Activated CD4-positive, alpha-beta T cell treated with anti-CD3 and anti-CD28 coated beads, Interleukin-2, Interleukin-6, amounts not matched to agents 100 ng/mL and 50 ng/mL, durations not matched to agents 16 hours and 8 hours (primary cell): Measurements from ENCODE around the gene CLEC18B.
"Not testable (repeated sequence)": the region's sequence is repeated elsewhere in the genome, so short reads cannot be mapped to it uniquely, and the experiment has no call there.

ENCODE experiments used
- DNase-seq: peaks from one replicate; pipeline ENCODE4 v3.0.0-alpha.2; 2020

The CLEC18B gene

DNA sequence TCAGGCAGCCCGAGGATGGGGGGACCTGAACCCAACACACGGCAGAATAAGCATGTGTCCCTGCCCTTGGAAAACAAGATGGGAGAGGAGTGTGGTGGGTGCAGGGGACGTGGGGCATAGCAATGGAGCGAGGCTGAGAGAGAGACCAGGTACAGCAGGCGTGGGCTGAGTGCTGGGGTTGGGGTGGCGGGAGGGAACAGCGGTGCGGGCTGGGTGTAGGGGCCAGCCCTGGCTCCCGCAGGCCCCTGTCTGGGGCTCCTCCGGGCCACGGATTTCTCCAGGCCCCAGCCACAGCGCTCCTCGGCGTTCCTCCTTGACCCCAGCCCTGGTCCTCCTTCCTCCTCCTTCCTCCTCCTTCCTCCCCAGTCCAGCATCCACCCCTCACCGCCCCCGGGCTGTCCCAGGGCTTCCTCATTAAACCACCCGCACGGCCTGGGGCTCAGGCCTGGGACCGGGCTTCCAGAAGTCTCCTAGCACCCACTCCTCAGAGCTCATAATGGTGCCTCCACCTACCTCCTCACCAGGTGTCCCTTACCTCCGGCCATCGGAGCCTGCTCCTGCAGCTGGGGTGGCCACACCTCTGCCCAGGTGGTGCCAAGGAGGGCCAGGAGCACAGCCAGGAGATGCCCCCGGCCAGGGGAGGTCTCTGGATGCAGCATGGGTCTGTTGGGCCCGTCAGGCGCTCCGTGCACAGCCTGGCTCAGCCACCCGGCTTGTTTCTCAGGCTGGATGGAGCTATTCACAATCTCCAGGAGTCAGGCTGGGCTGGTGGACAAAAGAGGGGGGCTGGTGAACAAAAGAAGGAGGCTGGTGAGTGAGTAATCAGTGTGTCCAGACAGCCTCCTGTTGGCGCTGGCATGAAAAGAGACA lies at the start of gene CLEC18B:
Gene CLEC18B (minus strand): TSS at position 867 of the 870 bp plus-strand sequence. CDS start 208 bp downstream, at position 659.
- DNase-seq, result not testable (repeated sequence)

DNA sequence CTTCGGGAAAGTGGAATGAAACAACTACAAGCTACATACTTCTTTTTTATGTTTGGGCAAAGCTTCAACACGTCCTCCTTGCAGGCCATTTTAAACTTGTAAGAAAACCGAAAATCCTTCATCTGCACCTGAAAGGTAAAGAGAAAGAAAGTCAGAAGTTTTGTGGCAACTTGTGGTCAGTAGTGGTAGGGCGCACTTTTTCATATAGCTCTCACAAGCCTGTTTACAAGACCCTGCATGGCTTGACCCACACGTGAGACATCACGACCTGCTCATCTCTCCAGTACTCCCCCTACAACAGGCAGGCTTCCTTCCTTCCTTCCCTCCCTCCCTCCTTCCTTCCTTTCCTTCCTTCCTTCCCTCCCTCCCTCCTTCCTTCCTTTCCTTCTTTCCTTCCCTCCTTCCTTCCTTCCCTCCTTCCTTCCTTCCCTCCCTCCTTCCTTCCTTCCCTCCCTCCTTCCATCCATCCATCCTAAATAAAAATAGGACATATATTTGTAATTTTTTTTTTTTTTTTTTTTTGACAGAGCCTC lies 48.7 kb upstream of the CLEC18B start:
- no peak for DNase-seq

DNA sequence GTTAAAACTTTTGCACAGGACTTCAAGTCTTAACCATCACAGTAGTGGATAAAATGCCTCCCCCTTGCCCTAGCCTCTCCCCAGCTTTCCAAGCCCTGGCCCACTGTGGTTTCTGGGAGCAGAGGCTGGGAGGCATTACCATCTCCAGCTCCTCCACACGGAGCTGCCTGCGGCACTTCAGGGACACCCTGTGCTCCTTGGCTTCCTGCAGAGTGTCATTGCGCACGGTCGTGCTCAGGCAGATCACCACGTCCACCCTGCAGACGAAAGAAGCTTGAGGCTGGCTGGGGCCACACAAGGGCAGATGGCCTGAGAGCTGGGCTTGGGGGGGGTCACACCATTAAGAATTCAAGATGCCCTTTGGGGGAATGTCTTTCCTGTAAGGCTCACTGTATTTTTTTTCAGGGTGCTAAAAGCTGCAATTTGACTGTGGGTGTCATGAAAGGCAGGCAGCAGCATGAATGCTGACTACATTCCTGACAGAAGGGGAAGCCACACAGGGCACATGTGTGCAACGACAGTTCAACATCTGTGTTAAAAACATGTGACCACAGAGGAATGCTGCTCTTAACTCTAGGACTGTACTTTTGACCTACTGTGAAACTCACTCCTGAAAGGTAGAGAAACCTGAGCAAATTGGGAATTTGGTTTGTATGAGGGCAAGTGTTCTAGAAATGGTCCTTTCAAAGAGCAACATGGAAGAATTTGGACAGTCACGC lies 47.7 kb upstream of the CLEC18B start:
- no peak for DNase-seq

DNA sequence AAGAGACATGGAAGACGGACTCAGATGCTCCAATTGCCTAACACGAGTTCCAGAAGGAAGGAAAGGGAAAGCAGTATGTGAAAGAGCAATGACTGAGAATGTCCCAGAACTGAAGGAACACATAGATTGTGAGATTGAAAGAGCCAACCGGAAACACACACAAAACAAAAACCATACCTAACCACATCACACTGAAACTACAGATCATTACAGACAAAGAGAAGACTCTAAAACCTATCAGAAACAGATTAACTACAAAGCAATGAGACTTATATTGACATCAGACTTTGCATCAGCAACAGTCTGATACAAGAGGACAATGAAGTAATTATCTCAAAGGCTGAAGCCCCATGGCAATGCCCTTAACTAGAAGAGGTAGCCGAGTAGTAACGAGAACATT lies 45.6 kb upstream of the CLEC18B start:
- DNase-seq, result peak; percentile 70

DNA sequence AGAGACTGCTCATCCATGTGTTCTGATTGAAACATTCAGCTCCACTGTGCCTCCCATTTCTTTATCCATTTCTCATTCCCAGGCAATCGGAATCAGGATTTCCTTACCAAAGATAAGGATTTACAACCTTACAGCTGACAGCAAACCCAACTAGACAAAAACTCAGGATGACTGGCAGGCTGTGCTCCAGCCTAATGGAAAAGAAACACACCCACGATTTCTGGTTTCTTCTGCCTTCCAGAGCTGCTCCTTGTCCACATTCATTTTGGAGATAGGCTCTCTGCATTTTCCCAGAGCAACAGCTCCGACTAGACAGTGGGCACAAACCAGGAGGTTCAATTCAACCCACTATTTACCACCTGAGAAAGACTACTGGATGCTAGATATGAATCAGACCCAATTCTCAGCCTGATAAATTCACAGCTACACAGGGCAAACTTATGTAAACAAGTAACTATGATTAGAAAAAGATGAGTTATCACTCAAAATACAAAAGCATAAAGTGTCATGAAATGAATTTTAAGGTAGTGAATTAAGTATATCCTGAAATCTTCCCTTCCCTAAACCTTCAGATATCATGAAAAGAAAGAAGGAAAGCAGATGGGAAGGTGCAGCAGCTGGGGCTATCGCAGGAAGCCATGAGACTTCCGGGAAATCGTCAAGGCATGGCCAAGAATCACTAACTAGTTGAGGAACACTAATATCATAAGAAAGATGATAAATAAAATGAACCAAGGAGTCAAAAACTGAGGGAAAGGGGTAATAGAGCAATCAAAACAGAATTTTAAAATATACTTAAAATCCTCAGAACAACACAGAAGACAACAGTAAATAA lies 44.8 kb upstream of the CLEC18B start:
- DNase-seq, result peak; percentile 14

DNA sequence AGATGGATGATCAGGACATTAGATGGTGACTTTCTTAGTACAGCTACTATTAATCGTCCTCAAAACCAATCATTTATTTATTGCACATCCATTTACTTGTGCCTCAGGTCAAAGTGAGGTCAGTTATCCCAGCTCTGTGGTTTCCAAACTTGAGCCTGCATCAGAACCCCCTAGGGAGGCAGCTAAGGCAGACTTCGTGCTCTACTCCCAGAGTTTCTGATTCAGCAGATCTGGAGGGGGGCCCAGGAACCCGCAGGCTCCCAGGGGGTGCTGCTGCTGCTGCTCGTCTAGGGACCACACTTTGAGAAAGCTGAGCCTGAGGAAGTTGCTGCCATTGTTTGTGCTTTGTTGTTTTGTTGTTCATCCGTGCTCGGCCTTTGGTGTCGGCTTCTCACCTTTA lies 44.0 kb upstream of the CLEC18B start:
- DNase-seq, result no peak

DNA sequence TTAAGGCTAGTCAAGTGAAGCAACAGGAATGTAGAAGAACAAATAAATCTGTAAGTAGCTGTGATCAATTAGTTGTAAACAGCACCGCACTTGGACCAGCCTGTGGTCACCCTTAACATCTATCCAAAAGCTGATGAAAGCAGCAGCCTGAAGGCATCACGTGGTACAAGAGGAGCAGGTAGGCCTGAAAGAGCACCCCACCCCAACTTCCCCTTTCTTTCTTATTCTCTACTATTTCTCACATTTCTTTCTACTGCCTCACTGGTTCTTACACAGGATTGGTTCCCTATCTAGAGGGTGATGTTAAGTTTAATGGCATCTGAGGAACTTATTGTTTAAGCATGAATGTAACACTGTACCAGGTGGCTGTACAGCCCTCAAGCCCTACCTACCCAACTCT lies 42.6 kb upstream of the CLEC18B start:
- no peak for DNase-seq

DNA sequence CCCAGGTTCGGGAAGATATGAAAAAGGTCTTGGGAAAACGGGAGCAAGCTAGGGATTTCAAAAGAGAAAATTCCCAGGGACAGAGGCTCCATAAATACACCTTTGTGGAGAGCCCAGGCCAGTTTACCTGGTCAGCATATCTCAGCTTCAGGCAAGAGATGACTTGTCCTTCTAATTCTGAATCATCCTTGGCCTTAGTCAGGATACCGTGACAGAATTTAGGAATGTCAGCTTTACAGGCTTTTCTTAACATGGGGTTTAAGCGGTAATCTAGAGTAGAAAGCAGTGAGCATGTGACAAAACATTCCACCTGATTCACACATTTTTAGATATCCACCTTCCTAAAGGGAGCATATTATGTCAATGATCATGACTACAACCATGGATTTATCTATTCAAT lies 41.1 kb upstream of the CLEC18B start:
- DNase-seq, result no peak

DNA sequence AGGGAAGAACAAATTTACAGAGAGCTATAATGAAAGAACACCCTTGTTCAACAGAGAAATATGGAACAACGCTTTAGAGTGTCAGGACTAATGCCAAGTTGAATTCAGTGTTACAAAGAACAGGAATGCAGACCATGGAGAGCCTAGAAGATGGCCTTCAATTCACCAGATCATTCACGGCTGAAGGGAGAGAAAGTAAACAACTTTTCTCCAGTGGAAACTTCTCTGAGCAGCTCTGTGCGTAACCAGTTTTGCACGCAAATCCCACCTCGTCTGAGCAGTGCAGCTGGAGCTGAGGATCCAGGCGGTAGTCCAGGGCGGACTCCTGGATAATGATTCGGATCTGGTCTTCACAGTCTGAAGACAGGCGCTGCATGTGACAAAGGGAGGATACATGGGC lies 40.5 kb upstream of the CLEC18B start:
- DNase-seq, result no peak

DNA sequence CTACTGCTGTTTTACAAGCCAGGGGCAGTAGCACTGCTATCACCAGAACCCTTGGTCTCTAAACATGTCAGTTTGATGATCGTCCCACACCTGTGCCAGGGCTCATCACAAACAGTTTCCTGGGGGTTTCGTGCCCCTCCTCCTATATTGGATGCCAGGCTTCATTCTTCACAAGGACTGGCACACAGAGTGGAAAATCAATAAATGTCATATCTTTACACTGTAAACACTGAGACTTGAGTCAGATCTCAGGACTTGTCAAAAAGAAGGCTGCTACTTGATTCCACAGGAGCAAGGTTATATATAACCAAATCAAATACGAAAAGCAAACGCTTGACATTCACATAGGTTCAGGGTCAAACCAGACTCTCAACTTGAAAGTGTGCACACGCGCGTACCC lies 39.3 kb upstream of the CLEC18B start:
- DNase-seq, result no peak

DNA sequence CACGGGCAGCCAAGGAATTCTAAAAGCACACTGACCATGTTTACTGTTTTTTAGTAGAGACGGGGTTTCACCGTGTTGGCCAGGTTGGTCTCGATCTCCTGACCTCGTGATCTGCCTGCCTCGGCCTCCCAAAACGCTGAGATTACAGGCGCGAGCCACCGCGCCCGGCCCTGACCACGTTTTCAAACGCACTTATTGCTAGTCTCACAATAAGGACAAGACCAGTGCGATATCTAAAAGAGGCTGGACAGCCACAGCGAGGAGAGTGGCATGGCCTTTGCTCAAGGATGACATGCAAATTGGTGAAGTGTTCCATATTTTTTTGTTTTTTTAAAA lies 35.0 kb upstream of the CLEC18B start:
- DNase-seq, result no peak

DNA sequence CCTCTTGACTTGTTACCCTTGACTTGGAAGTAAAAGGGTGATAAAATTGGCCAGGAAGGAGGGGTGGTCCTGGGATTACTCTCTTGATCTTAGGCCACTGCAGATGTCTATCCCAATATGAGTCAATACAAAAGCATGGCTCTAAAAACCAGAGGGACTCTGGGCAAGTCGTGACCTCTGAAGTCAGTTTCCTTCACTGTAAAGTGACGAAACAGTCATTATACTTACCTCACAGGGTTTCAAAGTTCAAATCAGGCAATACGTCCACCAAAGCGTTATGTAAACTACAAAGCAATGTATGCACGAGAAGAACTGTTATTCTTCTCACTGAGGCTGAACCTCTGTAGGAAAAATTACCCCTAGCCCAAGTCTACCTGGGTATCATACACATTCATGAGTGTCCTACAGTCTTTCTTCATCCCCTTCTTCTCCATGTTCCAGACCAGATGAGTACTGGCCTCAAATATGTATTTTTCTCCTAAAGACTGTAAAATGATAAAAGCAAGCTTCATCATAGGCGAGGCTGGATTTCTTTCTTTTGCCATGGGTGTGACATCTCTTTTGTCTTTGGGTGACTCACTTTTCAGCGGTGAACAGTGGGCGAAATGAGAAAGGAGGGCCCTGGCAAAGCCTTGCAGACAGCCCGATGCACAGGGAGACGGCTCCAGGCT lies 34.5 kb upstream of the CLEC18B start:
- no peak for DNase-seq

DNA sequence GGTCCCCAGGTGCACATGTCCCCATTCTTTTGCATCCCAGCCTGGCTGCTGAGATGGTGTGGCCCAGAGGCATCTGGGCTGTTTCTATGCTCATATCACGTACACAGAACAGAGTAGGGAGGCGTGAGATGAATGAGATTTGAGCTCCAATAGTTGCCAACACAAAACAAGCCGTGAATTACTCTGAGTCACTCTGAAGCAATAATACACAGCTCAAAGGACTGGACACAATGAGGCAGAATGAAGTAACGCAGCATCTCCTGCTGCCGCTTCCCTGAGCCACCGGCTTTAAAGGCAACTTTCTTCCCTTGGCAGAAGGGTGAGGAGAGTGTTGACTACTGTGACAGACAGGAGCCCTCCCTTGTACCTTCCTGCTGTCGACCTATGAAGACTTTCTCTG lies 33.9 kb upstream of the CLEC18B start:
- DNase-seq, result no peak

DNA sequence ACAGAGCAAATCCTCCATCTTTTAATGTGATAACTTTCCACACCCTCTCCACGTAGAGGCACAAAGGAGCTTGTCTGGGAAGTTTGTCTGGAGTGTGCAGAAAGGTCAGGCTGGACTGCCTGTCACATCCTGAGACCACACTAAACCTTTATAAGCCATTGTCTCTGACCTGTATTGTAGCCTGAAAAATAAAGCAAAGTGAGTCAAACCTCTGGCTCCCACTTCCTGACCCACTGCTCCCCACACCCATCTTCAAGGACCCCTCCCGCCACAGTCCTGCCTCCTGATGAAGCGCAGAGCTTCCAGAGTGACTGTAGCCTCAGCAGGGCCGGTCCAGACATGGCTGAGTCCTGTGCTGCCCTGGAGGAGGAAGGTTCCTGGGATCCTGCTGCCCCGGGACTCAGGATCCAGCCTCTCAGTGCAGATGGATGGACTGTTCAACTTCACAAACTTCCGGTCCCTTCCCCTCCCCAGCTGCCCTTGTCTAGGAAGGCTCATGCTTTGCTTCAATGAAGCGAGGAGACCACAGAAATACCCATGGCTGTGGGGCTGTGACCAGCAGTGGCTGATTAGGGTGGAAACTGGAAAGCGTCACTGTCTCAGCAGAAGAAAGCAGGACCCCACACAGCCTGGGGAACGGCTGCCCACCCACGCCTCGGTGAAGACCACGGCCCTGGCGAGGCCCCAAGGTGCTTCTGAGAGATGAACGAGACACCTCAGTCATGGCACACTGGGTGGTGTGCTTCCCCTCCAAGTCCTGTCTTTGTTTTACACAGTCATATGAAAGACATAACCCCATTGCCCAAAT lies 30.9 kb upstream of the CLEC18B start:
- no peak for DNase-seq

DNA sequence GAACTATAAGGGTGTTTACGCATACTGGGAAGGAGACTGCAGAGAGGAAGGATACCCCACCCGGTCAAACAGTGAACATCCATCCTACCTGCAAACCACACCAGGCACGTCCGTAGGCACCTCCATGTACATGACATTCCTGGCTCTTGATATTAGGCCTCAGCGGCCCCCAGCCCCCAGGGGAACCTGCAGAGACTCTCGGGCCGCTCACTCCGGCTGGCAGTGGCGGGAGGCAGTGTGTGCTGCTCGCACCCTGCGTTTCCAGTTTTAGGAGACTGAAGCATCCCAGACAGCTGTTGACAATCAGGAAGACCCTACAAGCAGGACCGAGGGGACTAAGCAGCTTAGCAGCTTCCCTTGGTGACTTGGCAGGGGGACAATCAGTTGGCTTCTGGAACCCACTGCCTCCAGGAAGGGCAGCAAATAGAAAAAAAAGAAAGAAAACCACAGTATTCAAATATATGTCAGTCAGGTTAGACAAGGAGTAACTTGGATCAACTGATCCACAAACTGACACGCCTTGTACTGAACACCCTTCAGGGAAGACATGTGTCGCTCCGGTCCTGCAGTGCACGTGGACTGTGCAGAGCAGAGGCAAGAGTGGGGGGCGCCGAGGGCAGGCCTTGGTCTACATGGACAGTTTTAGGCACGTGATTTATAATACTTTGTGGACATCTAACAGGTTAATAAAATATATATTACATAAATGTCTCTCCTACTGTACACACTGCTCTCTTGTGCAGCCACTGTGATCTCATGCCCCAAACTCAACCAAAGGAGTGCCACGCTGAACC lies 29.9 kb upstream of the CLEC18B start:
- no peak for DNase-seq

DNA sequence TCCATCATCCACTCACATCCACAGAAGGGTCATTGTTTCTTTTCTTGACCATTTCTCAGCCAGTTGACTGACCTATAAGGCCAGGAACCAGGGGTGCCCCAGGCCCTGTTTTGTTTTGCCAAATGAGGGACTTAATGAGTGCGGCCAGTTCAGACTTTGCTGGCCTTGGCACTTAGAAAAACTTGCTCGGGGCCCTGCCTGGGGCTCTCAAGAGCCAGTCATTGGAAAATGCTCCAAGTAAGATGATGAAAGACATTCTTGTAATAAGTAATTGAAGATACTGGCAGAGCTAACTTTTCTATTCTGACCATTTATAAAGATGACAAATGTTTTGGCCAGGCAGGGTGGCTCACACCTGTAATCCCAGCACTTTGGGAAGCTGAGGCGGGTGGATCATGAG lies 29.0 kb upstream of the CLEC18B start:
- no peak for DNase-seq

DNA sequence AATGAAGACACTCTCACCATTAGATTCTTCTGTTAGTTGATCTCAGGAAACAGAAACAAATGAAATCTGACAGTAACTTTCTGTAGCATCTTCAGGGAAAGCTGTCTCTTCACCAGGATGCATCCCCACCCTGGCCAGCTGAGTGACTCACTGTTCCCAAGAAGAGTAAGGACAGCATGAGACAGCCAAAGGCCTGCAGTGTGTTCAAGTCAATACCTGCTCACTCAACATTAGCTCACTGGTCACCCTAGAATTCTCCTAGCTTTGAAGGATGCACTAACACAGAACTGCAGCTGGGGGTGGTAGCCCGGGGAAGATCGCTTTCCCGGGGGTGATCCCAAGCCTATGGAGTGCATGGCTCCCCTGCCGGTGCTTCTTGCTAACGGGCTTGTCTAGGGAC lies 28.2 kb upstream of the CLEC18B start:
- no peak for DNase-seq

DNA sequence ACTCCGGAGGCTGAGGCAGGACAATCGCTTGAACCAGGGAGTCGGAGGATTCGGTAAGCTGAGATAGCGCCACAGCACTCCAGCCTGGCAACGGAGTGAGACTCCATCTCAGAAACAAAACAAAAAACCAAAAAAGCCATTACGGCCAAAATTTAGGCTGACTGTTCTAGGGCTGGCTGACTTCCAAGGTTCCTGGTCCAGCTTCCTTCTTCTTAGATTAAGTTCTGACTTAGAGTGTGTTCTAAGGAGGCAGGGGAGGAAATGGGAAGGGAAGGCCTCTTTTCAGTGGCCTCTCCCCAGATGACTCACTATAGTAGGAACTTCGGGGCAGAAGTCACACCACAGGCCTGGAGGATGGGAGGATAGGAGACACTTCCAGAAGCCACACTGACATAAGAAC lies 27.7 kb upstream of the CLEC18B start:
- DNase-seq, result no peak

DNA sequence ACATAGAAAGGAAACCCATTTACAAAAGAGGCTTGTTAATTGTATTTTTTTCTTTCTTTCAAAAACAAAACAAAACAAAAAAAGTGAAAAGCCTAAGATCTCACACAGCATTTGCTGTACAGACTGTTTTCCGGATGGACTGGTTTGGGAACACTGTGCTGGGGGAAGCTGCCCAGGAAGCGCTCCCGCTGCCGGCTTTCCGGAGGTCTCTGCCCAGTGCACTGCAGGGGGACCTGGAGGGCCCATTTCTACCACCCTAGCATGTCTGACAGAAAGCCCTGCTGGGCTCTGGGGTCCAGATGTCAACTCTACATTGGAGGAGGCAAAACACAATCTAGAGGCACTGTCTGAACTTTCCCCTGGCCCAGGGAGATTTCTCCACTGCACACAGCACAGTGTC lies 26.3 kb upstream of the CLEC18B start:
- DNase-seq, result no peak

DNA sequence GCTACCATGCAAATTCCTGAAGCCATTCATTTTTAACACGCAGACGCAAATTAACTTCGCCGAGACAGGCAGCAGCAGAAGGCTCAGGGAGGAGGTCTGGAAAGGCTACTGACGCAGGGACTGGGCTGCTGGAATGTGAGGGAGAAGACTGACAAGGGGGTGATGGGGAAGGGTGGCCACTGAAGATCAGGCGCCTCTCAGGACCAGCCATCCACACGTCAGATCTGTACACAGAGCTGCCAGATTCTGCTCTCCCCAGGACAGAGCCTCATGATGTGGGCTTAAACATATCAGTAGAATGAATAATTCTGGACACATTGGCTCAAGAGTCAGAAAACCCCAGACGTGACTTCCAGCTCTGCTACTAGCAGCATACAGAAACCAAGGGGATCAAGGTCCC lies 25.6 kb upstream of the CLEC18B start:
- DNase-seq, result no peak
